Calu3 (cell line): ENCODE results near the gene NKD2. TPM values are rescaled to one million over a fixed set of nuclear protein-coding genes. Genes with fewer than 3 reads are reported as not detected.

Experiments
- BruUV-seq: library from RNA; stranded (reverse); fragments of 400-500 nt; replicated peaks from 2 replicates; lab custom pipeline; 2021; lab: Mats Ljungman, UMichigan
- CTCF ChIA-PET: fragments of 300-600 bp; sonication (Branson Sonifier 250); formaldehyde crosslinking; loops from one replicate; lab custom pipeline; 2022; ENCODE audit warnings: antibody characterized with exemption; lab: Charles Lee
- DNase-seq: peaks from one replicate; pipeline ENCODE4 v3.0.0; 2022
- H3K27ac Mint-ChIP-seq: one replicate; pipeline ENCODE4 v1.8.0; 2022; ENCODE audit warnings: mixed read lengths; ENCODE audit not compliant: unreplicated experiment
- H3K27me3 Mint-ChIP-seq: one replicate; pipeline ENCODE4 v1.8.0; 2022; ENCODE audit warnings: mixed read lengths; ENCODE audit not compliant: unreplicated experiment
- H3K36me3 Mint-ChIP-seq: one replicate; pipeline ENCODE4 v1.8.0; 2022; ENCODE audit warnings: mild to moderate bottlenecking, moderate library complexity, mixed read lengths; ENCODE audit not compliant: insufficient read depth, unreplicated experiment
- H3K4me1 Mint-ChIP-seq: one replicate; pipeline ENCODE4 v1.8.0; 2022; ENCODE audit warnings: mild to moderate bottlenecking, low read depth, mixed read lengths; ENCODE audit not compliant: unreplicated experiment
- H3K4me3 Mint-ChIP-seq: one replicate; pipeline ENCODE4 v1.8.0; 2022; ENCODE audit warnings: mild to moderate bottlenecking, low read depth, moderate library complexity, mixed read lengths; ENCODE audit not compliant: unreplicated experiment
- H3K9me3 Mint-ChIP-seq: one replicate; pipeline ENCODE4 v1.8.0; 2022; ENCODE audit warnings: low read depth, mixed read lengths; ENCODE audit not compliant: unreplicated experiment
- CTCF ChIP-seq: fragments of 200-600 bp; IDR thresholded peaks from one replicate; pipeline ENCODE4 v1.8.0; 2022; ENCODE audit warnings: antibody characterized with exemption; ENCODE audit not compliant: unreplicated experiment
- intact Hi-C: fragments of 100-400 bp; cut with micrococcal nuclease; formaldehyde crosslinking; loops from one replicate; pipeline ENCODE4 v1.10.0; 2022; ENCODE audit not compliant: unreplicated experiment
- total RNA-seq: library from RNA; stranded (reverse); gene quantifications from 2 replicates; pipeline ENCODE4 v1.2.3, GENCODE V29; 2022

NKD2 gene
- total RNA-seq, 1 experiment from 2014 or later = 0.47 TPM

GRCh38 chr5:994821-995220 is 13.8 kb upstream of the NKD2 start:
- CTCF ChIA-PET = no interaction called here
- peaks cover 84% of the 10 kb centered on the region for H3K27me3 Mint-ChIP-seq
- H3K36me3 Mint-ChIP-seq = no peaks in the 10 kb centered on the region
- no peak for TF ChIP-seq CTCF
- H3K4me1 Mint-ChIP-seq = no peaks in the 10 kb centered on the region
- intact Hi-C loops = no loop called here
- H3K4me3 Mint-ChIP-seq = no peak overlapping the region
- no TSS peak for BruUV-seq
- no peaks in the 10 kb centered on the region for H3K9me3 Mint-ChIP-seq
- H3K27ac Mint-ChIP-seq = no peak overlapping the region
- no peak for DNase-seq

- CTCF ChIA-PET = no interaction called here
- H3K27ac Mint-ChIP-seq = no peak overlapping the region
- DNase-seq = no peak
- intact Hi-C loops = no loop called here
- no peak overlapping the region for H3K4me3 Mint-ChIP-seq
- H3K9me3 Mint-ChIP-seq = no peaks in the 10 kb centered on the region
- BruUV-seq = no TSS peak
- no peaks in the 10 kb centered on the region for H3K36me3 Mint-ChIP-seq
- H3K27me3 Mint-ChIP-seq = peaks cover 84% of the 10 kb centered on the region
- TF ChIP-seq CTCF = no peak
- no peaks in the 10 kb centered on the region for H3K4me1 Mint-ChIP-seq
Measured at GRCh38 chr5:995318-995717, 13.3 kb upstream of the NKD2 start.

- Mint-ChIP-seq H3K36me3 (no peaks in the 10 kb centered on the region), H3K9me3 (no peaks in the 10 kb centered on the region), H3K4me3 (no peak overlapping the region), H3K27ac (no peak overlapping the region), H3K27me3 (peaks cover 91% of the 10 kb centered on the region), H3K4me1 (no peaks in the 10 kb centered on the region)
- DNase-seq = no peak
- intact Hi-C loops = no loop called here
- CTCF ChIA-PET = no interaction called here
- no TSS peak for BruUV-seq
- TF ChIP-seq CTCF = no peak
Measured at GRCh38 chr5:997001-997474, 11.6 kb upstream of the NKD2 start.

GRCh38 chr5:997711-998110 is 10.9 kb upstream of the NKD2 start:
- BruUV-seq = no TSS peak
- no peak for DNase-seq
- Mint-ChIP-seq H3K27ac (no peak overlapping the region), H3K36me3 (no peaks in the 10 kb centered on the region), H3K9me3 (no peaks in the 10 kb centered on the region), H3K4me3 (no peak overlapping the region), H3K4me1 (no peaks in the 10 kb centered on the region), H3K27me3 (peaks cover 91% of the 10 kb centered on the region)
- CTCF ChIA-PET = no interaction called here
- TF ChIP-seq CTCF = no peak
- intact Hi-C loops = no loop called here
